B cell (primary cell): ENCODE results near the gene VSTM2A. TPM values are rescaled to one million over a fixed set of nuclear protein-coding genes. Genes with fewer than 3 reads are reported as not detected.

Source experiments
- ATAC-seq: fragments of 200-7000 bp; cut with Tn5 transposase; one replicate; pipeline ENCODE4 v1.10.0; 2021; ENCODE audit warnings: low read depth, mild to moderate bottlenecking, moderate number of reproducible peaks, moderate library complexity
- CTCF ChIA-PET: fragments of 350-600 bp; sonication (Branson Sonifier 250); formaldehyde crosslinking; loops from one replicate; lab custom pipeline; 2021; ENCODE audit warnings: antibody characterized with exemption, inconsistent platforms; lab: Charles Lee
- POLR2A ChIA-PET: fragments of 350-600 bp; sonication (Branson Sonifier 250); formaldehyde crosslinking; loops from one replicate; lab custom pipeline; 2021; ENCODE audit warnings: antibody characterized with exemption; lab: Charles Lee
- DNase-seq: peaks from one replicate; pipeline ENCODE4 v3.0.0; 2013
- H2AFZ ChIP-seq: 2 replicates; pipeline ENCODE4 v1.6.1; 2012; ENCODE audit warnings: mild to moderate bottlenecking, low read depth, low read length; ENCODE audit not compliant: insufficient read depth, poor library complexity, severe bottlenecking
- H3K27ac ChIP-seq, 2 donors: 1 replicate in 1 of 2; 2 replicates in 1 of 2; pipeline ENCODE4 v1.5.1; 2012 to 2013; ENCODE audit warnings: low read length in 2 of 2, mild to moderate bottlenecking in 2 of 2, moderate library complexity in 1 of 2
- H3K27me3 ChIP-seq, 4 experiments: fragments of 200-600 bp in 1 of 4; sonication (generic) in 1 of 4; replicated peaks in 1 of 4; 1 replicate in 2 of 4; 2 replicates in 2 of 4; pipeline versions ENCODE4 v1.6.1 to v1.7.0; 2013 to 2016; ENCODE audit warnings: low read length in 3 of 4, mild to moderate bottlenecking in 2 of 4, mixed read lengths in 1 of 4, moderate library complexity in 1 of 4; ENCODE audit not compliant: insufficient read depth in 4 of 4, control insufficient read depth in 3 of 4; ENCODE audit errors: control extremely low read depth in 1 of 4
- H3K36me3 ChIP-seq, 2 experiments: replicated peaks in 1 of 2; 1 replicate in 1 of 2; 2 replicates in 1 of 2; pipeline versions ENCODE4 v1.6.1 to v1.7.1; 2013; ENCODE audit warnings: low read length in 1 of 2; ENCODE audit not compliant: insufficient read depth in 2 of 2, control insufficient read depth in 1 of 2; ENCODE audit errors: control extremely low read depth in 1 of 2, extremely low read depth in 1 of 2
- H3K4me1 ChIP-seq, 2 donors: fragments of 200-600 bp in 1 of 2; sonication (generic) in 1 of 2; 1 replicate in 1 of 2; 2 replicates in 1 of 2; pipeline versions ENCODE4 v1.5.1 to v1.6.1; 2013 to 2017; ENCODE audit warnings: low read length in 2 of 2; ENCODE audit not compliant: control insufficient read depth in 2 of 2, insufficient read depth in 2 of 2
- H3K4me2 ChIP-seq: replicated peaks from 2 replicates; pipeline ENCODE3; 2012; ENCODE audit warnings: mild to moderate bottlenecking, low read depth, low read length; ENCODE audit not compliant: poor library complexity, severe bottlenecking
- H3K4me3 ChIP-seq, 5 experiments: fragments of 200-600 bp in 1 of 5; sonication (generic) in 1 of 5; 1 replicate in 3 of 5; 2 replicates in 2 of 5; pipeline versions ENCODE4 v1.5.1 to v1.7.0; 2011 to 2016; ENCODE audit warnings: low read length in 4 of 5, mild to moderate bottlenecking in 4 of 5, low read depth in 2 of 5, control low read depth in 1 of 5, moderate library complexity in 1 of 5; ENCODE audit not compliant: insufficient read depth in 1 of 5; ENCODE audit errors: control extremely low read depth in 1 of 5, extremely low read depth in 1 of 5
- H3K79me2 ChIP-seq: fragments of 200-600 bp; sonication (generic); one replicate; pipeline ENCODE4 v1.6.0; 2016; ENCODE audit warnings: low read length; ENCODE audit not compliant: control insufficient read depth, insufficient read depth
- H3K9ac ChIP-seq: fragments of 200-600 bp; sonication (generic); 2 replicates; pipeline ENCODE4 v1.6.1; 2017; ENCODE audit warnings: mild to moderate bottlenecking, low read length, moderate library complexity
- H3K9me3 ChIP-seq, 3 donors: one replicate each; pipeline versions ENCODE4 v1.6.1 to v1.7.1; 2013; ENCODE audit warnings: low read length in 2 of 3; ENCODE audit not compliant: control insufficient read depth in 2 of 3, insufficient read depth in 1 of 3; ENCODE audit errors: control extremely low read depth in 1 of 3
- H4K20me1 ChIP-seq: 2 replicates; pipeline ENCODE4 v1.6.0; 2012; ENCODE audit warnings: mild to moderate bottlenecking, low read length; ENCODE audit not compliant: insufficient read depth, control insufficient read depth, poor library complexity, severe bottlenecking
- H3K27ac Mint-ChIP-seq: one replicate; pipeline ENCODE4 v1.8.0; 2021; ENCODE audit warnings: mixed read lengths
- H3K27me3 Mint-ChIP-seq: one replicate; pipeline ENCODE4 v1.8.0; 2021; ENCODE audit warnings: mixed read lengths
- H3K4me1 Mint-ChIP-seq: one replicate; pipeline ENCODE4 v1.8.0; 2021; ENCODE audit warnings: mixed read lengths
- H3K4me3 Mint-ChIP-seq: one replicate; pipeline ENCODE4 v1.8.0; 2021; ENCODE audit warnings: mixed read lengths
- H3K9me3 Mint-ChIP-seq: one replicate; pipeline ENCODE4 v1.8.0; 2022; ENCODE audit warnings: mixed read lengths; ENCODE audit not compliant: insufficient read depth
- EZH2 ChIP-seq: IDR thresholded peaks from 2 replicates; pipeline ENCODE4 v1.6.1; 2012; ENCODE audit warnings: borderline replicate concordance, low read depth, mild to moderate bottlenecking, moderate library complexity, low read length; ENCODE audit not compliant: insufficient read depth, poor library complexity, severe bottlenecking
- WGBS: methylation state at CpG from one replicate; pipeline ENCODE4 v1.1.5; 2013; ENCODE audit warnings: missing lambda C conversion rate; ENCODE audit not compliant: insufficient coverage; 5-methylcytosine and 5-hydroxymethylcytosine counted together
- intact Hi-C: fragments of 100-400 bp; cut with micrococcal nuclease; formaldehyde crosslinking; loops from one replicate; pipeline ENCODE4 v1.10.0; 2022
- polyA plus RNA-seq: library from polyadenylated mRNA; depleted of rRNA; stranded (reverse); fragments of >200 nt; gene quantifications from 2 replicates; pipeline ENCODE4 v1.2.3, GENCODE V29; 2012
- total RNA-seq, 2 donors: library from RNA; stranded (reverse); fragments of 120-200 nt in 1 of 2; gene quantifications; 1 replicate in 1 of 2; 2 replicates in 1 of 2; pipeline versions ENCODE4 v1.2.3 to v1.2.4, GENCODE V29; 2013 to 2022
- TF ChIP-seq, protein P1 (sequence below): fragments of 200-600 bp; IDR thresholded peaks from one replicate; pipeline ENCODE4 v1.8.0; 2022; ENCODE audit warnings: antibody characterized with exemption, mild to moderate bottlenecking

The VSTM2A gene
- total and polyA plus RNA-seq, 2 donors (not counting 1 experiment from before 2014, with no cell fraction given), result not detected

DNA sequence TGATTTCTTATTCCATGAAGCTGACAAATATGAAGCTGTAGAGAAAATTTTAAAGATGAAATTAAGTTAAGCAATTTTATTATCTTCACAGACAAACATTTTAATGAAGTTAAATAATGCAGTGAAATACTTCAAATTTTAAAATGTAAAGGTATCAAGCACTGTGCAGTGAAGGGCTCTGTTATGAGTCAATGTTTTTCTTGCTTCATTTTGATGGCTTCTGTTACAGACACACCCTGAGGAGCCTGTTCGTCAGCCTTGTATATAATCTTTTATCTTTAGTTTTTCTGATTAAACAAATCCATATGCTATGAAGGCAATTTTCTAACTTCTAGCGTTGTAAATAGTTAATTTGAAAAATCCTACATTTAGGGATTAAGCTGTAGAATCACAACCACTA lies 18.5 kb downstream of the VSTM2A start:
- no peak for DNase-seq
- peaks cover 0 to 8% (median 0%) of the 10 kb centered on the region in 3 donors for H3K9me3 ChIP-seq
- no CpG with 5 or more reads among the region's 2 CpGs for WGBS
- H3K27ac Mint-ChIP-seq, result no peak overlapping the region
- no peaks in the 10 kb centered on the region for H3K27me3 ChIP-seq
- no peak overlapping the region for H3K4me2 ChIP-seq
- H3K4me1 ChIP-seq, result no peaks in the 10 kb centered on the region
- H3K27me3 Mint-ChIP-seq, result no peaks in the 10 kb centered on the region
- H4K20me1 ChIP-seq, result no peaks in the 10 kb centered on the region
- no peaks in the 10 kb centered on the region for H3K36me3 ChIP-seq
- no peaks in the 10 kb centered on the region for H3K4me1 Mint-ChIP-seq
- POLR2A ChIA-PET, result no interaction called here
- no peaks in the 10 kb centered on the region for H3K79me2 ChIP-seq
- intact Hi-C loops, result no loop called here
- ATAC-seq, result no peak
- no peak overlapping the region for H3K27ac ChIP-seq
- CTCF ChIA-PET, result no interaction called here
- H3K4me3 ChIP-seq, result no peak overlapping the region
- TF ChIP-seq, protein P1, sequence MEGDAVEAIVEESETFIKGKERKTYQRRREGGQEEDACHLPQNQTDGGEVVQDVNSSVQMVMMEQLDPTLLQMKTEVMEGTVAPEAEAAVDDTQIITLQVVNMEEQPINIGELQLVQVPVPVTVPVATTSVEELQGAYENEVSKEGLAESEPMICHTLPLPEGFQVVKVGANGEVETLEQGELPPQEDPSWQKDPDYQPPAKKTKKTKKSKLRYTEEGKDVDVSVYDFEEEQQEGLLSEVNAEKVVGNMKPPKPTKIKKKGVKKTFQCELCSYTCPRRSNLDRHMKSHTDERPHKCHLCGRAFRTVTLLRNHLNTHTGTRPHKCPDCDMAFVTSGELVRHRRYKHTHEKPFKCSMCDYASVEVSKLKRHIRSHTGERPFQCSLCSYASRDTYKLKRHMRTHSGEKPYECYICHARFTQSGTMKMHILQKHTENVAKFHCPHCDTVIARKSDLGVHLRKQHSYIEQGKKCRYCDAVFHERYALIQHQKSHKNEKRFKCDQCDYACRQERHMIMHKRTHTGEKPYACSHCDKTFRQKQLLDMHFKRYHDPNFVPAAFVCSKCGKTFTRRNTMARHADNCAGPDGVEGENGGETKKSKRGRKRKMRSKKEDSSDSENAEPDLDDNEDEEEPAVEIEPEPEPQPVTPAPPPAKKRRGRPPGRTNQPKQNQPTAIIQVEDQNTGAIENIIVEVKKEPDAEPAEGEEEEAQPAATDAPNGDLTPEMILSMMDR, result no peak
- TF ChIP-seq EZH2, result no peak
- H3K4me3 Mint-ChIP-seq, result no peak overlapping the region
- H3K9me3 Mint-ChIP-seq, result peaks cover 3% of the 10 kb centered on the region
- H3K9ac ChIP-seq, result no peak overlapping the region
- H2AFZ ChIP-seq, result no peak overlapping the region

GRCh38 chr7:54563329-54563916 lies 21.2 kb downstream of the VSTM2A start:
- POLR2A ChIA-PET, result no interaction called here
- DNase-seq, result no peak
- intact Hi-C loops, result no loop called here

More at GRCh38 chr7:54563329-54563916, 21.2 kb downstream of the VSTM2A start:
- no peak overlapping the region for H3K27ac ChIP-seq
- H3K4me1 Mint-ChIP-seq, result no peaks in the 10 kb centered on the region
- CTCF ChIA-PET, result no interaction called here
- H3K4me1 ChIP-seq, result no peaks in the 10 kb centered on the region
- H3K27ac Mint-ChIP-seq, result no peak overlapping the region
- H3K4me3 ChIP-seq, result no peak overlapping the region
- H3K9me3 ChIP-seq, result peaks cover 0 to 5% (median 0%) of the 10 kb centered on the region in 3 donors
- no peaks in the 10 kb centered on the region for H3K79me2 ChIP-seq
- no peak overlapping the region for H2AFZ ChIP-seq
- WGBS, result 73% methylated on average over 3 of the region's 5 CpGs
- no peaks in the 10 kb centered on the region for H3K36me3 ChIP-seq
- H3K4me3 Mint-ChIP-seq, result no peak overlapping the region
- ATAC-seq, result no peak
- H3K9ac ChIP-seq, result no peak overlapping the region
- H3K27me3 Mint-ChIP-seq, result no peaks in the 10 kb centered on the region
- TF ChIP-seq, protein P1, result no peak
- no peak for TF ChIP-seq EZH2
- no peak overlapping the region for H3K4me2 ChIP-seq
- no peaks in the 10 kb centered on the region for H3K27me3 ChIP-seq
- peaks cover 3% of the 10 kb centered on the region for H3K9me3 Mint-ChIP-seq
- H4K20me1 ChIP-seq, result no peaks in the 10 kb centered on the region
